IMR-90 (cell line): ENCODE data around the gene GLYATL2. TPM values are rescaled to one million over a fixed set of nuclear protein-coding genes. Genes with fewer than 3 reads are reported as not detected.

Experiments used
- ATAC-seq: fragments of 200-7000 bp; cut with Tn5 transposase; 2 replicates; pipeline ENCODE4 v1.9.1; 2020; ENCODE audit warnings: low read depth, mild to moderate bottlenecking, moderate library complexity
- BruUV-seq: library from RNA; stranded (reverse); fragments of 400-500 nt; replicated peaks from 2 replicates; lab custom pipeline; 2021; lab: Mats Ljungman, UMichigan
- CTCF ChIA-PET: fragments of 300-600 bp; formaldehyde crosslinking; extraction: SDS; loops from one replicate; lab custom pipeline; 2021; ENCODE audit warnings: antibody characterized with exemption; lab: Yijun Ruan, JAX
- POLR2A ChIA-PET: fragments of 300-600 bp; sonication (Branson Sonifier 250); formaldehyde crosslinking; loops from one replicate; lab custom pipeline; 2022; ENCODE audit warnings: antibody characterized with exemption; ENCODE audit not compliant: unreplicated experiment; lab: Charles Lee
- DNase-seq: peaks from one replicate; pipeline ENCODE4 v3.0.0; 2013
- H2AFZ ChIP-seq: replicated peaks from 2 replicates; pipeline ENCODE3; 2013; ENCODE audit warnings: low read length, mild to moderate bottlenecking; ENCODE audit not compliant: poor library complexity
- H2AK5ac ChIP-seq: 2 replicates; pipeline ENCODE4 v1.6.1; 2013; ENCODE audit warnings: low read depth, low read length, inconsistent platforms
- H2AK9ac ChIP-seq: replicated peaks from 2 replicates; pipeline ENCODE3; 2013; ENCODE audit warnings: mild to moderate bottlenecking, low read depth, low read length, moderate library complexity; ENCODE audit not compliant: poor library complexity
- H2BK120ac ChIP-seq: 2 replicates; pipeline ENCODE4 v1.6.1; 2013; ENCODE audit warnings: low read depth, low read length, inconsistent platforms
- H2BK15ac ChIP-seq: 3 replicates; pipeline ENCODE4 v1.6.1; 2013; ENCODE audit warnings: low read depth, low read length, inconsistent platforms
- H2BK20ac ChIP-seq: 2 replicates; pipeline ENCODE4 v1.6.1; 2013; ENCODE audit warnings: low read depth, mild to moderate bottlenecking, inconsistent platforms, low read length, moderate library complexity
- H2BK5ac ChIP-seq: 2 replicates; pipeline ENCODE4 v1.6.1; 2013; ENCODE audit warnings: mild to moderate bottlenecking, low read depth, low read length, inconsistent platforms; ENCODE audit not compliant: poor library complexity, severe bottlenecking
- H3K14ac ChIP-seq: replicated peaks from 2 replicates; pipeline ENCODE4 v1.6.1; 2013; ENCODE audit warnings: low read depth, low read length, inconsistent platforms
- H3K18ac ChIP-seq: 2 replicates; pipeline ENCODE4 v1.6.1; 2013; ENCODE audit warnings: low read depth, low read length, control low read depth
- H3K23ac ChIP-seq: 2 replicates; pipeline ENCODE4 v1.6.1; 2013; ENCODE audit warnings: low read depth, low read length, inconsistent platforms
- H3K27ac ChIP-seq: 2 replicates; pipeline ENCODE4 v1.5.1; 2013; ENCODE audit warnings: mild to moderate bottlenecking, control low read depth, low read length; ENCODE audit not compliant: insufficient read depth
- H3K27me3 ChIP-seq: 2 replicates; pipeline ENCODE4 v1.6.1; 2013; ENCODE audit warnings: low read length; ENCODE audit not compliant: control insufficient read depth, insufficient read depth
- H3K36me3 ChIP-seq: 2 replicates; pipeline ENCODE4 v1.6.1; 2013; ENCODE audit warnings: low read length, mixed read lengths; ENCODE audit not compliant: control insufficient read depth, insufficient read depth
- H3K4ac ChIP-seq: 2 replicates; pipeline ENCODE4 v1.6.1; 2013; ENCODE audit warnings: low read depth, low read length, inconsistent platforms
- H3K4me1 ChIP-seq: 2 replicates; pipeline ENCODE4 v1.6.1; 2013; ENCODE audit warnings: low read length, mixed read lengths; ENCODE audit not compliant: control insufficient read depth, insufficient read depth
- H3K4me2 ChIP-seq: 2 replicates; pipeline ENCODE4 v1.6.1; 2013; ENCODE audit warnings: low read depth, mild to moderate bottlenecking, control low read depth, low read length, moderate library complexity
- H3K4me3 ChIP-seq: 2 replicates; pipeline ENCODE4 v1.5.1; 2013; ENCODE audit warnings: low read depth, mild to moderate bottlenecking, control low read depth, low read length, moderate library complexity; ENCODE audit not compliant: insufficient read depth
- H3K56ac ChIP-seq: 2 replicates; pipeline ENCODE4 v1.6.1; 2013; ENCODE audit warnings: low read length, inconsistent platforms; ENCODE audit not compliant: insufficient read depth; ENCODE audit errors: extremely low read depth
- H3K79me1 ChIP-seq, 2 experiments: 2 replicates each; pipeline ENCODE4 v1.6.1; 2013; ENCODE audit warnings: low read length in 2 of 2, inconsistent platforms in 1 of 2, low read depth in 1 of 2
- H3K9ac ChIP-seq: 2 replicates; pipeline ENCODE4 v1.6.1; 2013; ENCODE audit warnings: low read depth, low read length, control low read depth
- H3K9me1 ChIP-seq: 2 replicates; pipeline ENCODE4 v1.6.1; 2013; ENCODE audit warnings: low read length, inconsistent platforms; ENCODE audit not compliant: insufficient read depth
- H3K9me3 ChIP-seq: 2 replicates; pipeline ENCODE4 v1.6.1; 2013; ENCODE audit warnings: low read length; ENCODE audit not compliant: control insufficient read depth, insufficient read depth
- H4K20me1 ChIP-seq: 2 replicates; pipeline ENCODE4 v1.6.1; 2013; ENCODE audit warnings: low read length, inconsistent platforms; ENCODE audit not compliant: insufficient read depth
- H4K5ac ChIP-seq: 2 replicates; pipeline ENCODE4 v1.6.1; 2013; ENCODE audit warnings: mild to moderate bottlenecking, low read depth, low read length, control low read depth
- H4K8ac ChIP-seq, 2 experiments: 2 replicates each; pipeline ENCODE4 v1.6.1; 2013; ENCODE audit warnings: low read depth in 2 of 2, low read length in 2 of 2, control low read depth in 1 of 2, inconsistent platforms in 1 of 2
- H4K91ac ChIP-seq: 2 replicates; pipeline ENCODE4 v1.6.1; 2013; ENCODE audit warnings: low read depth, low read length, inconsistent platforms; ENCODE audit not compliant: insufficient read depth
- CTCF ChIP-seq: conservative IDR thresholded peaks from 2 replicates; pipeline ENCODE4 v1.5.1; 2012; ENCODE audit warnings: mild to moderate bottlenecking, low read depth, low read length, improper control_type of control experiment
- FOS ChIP-seq: fragments of 150-350 bp; IDR thresholded peaks from 2 replicates; pipeline ENCODE4 v1.6.1; 2016; ENCODE audit warnings: low read depth, low read length
- MAZ ChIP-seq: IDR thresholded peaks from 2 replicates; pipeline ENCODE4 v1.6.1; 2012; ENCODE audit warnings: low read depth, mild to moderate bottlenecking, low read length, improper control_type of control experiment, moderate library complexity, borderline replicate concordance
- RAD21 ChIP-seq: IDR thresholded peaks from 2 replicates; pipeline ENCODE4 v1.6.1; 2012; ENCODE audit warnings: low read length, improper control_type of control experiment
- RCOR1 ChIP-seq: IDR thresholded peaks from 2 replicates; pipeline ENCODE4 v1.6.1; 2012; ENCODE audit warnings: mild to moderate bottlenecking, low read length, improper control_type of control experiment; ENCODE audit not compliant: insufficient replicate concordance
- SMC3 ChIP-seq: fragments of 150-350 bp; IDR thresholded peaks from 2 replicates; pipeline ENCODE4 v1.6.1; 2016; ENCODE audit warnings: low read depth, mild to moderate bottlenecking, antibody characterized with exemption, low read length, moderate library complexity
- WGBS, 2 experiments: methylation state at CpG; one replicate each; pipeline versions ENCODE4 v1.1.5 to v1.1.7; 2013; ENCODE audit warnings: missing lambda C conversion rate in 2 of 2; ENCODE audit not compliant: insufficient read length in 1 of 2; ENCODE audit errors: extremely low coverage in 2 of 2; 5-methylcytosine and 5-hydroxymethylcytosine counted together
- dilution Hi-C: fragments of 300-500 bp; cut with HindIII; formaldehyde crosslinking; loops from one replicate; pipeline ENCODE4 v1.14.3; 2018; ENCODE audit warnings: low sequenced_read_pairs; ENCODE audit not compliant: unreplicated experiment
- in situ Hi-C: fragments of 300-500 bp; cut with MboI; formaldehyde crosslinking; loops from 3 replicates; pipeline ENCODE4 v1.14.3; 2019; ENCODE audit warnings: low sequenced_read_pairs, inconsistent platforms, mixed read lengths
- intact Hi-C: fragments of 100-400 bp; cut with micrococcal nuclease; formaldehyde crosslinking; loops from 2 replicates; pipeline ENCODE4 v1.10.0; 2022
- polyA plus RNA-seq, 3 experiments: library from polyadenylated mRNA; depleted of rRNA; stranded (reverse); fragments of >200 nt; gene quantifications; 2 replicates each; pipeline ENCODE4 v1.2.3, GENCODE V29; 2012; ENCODE audit warnings: low replicate concordance in 1 of 3
- total RNA-seq: library from RNA; depleted of rRNA; stranded (reverse); fragments of >200 nt; gene quantifications from 2 replicates; pipeline ENCODE4 v1.2.3, GENCODE V29; 2012

GLYATL2 gene
- total and polyA plus RNA-seq, 2 of the 4 experiments (the other 2 are of a cell fraction): 0.36 to 0.77 TPM

GRCh38 chr11:58788355-58789023 is 56.0 kb downstream of the GLYATL2 start:
- Histone ChIP-seq H3K9ac (no peak overlapping the region), H4K8ac (no peak overlapping the region), H2BK120ac (no peak overlapping the region), H3K4ac (no peak overlapping the region), H3K23ac (no peak overlapping the region), H2BK5ac (no peak overlapping the region), H3K79me1 (no peaks in the 10 kb centered on the region), H3K9me3 (no peaks in the 10 kb centered on the region), H4K20me1 (no peaks in the 10 kb centered on the region), H3K14ac (no peak overlapping the region), H3K56ac (no peak overlapping the region), H3K4me1 (no peaks in the 10 kb centered on the region), H2BK15ac (no peak overlapping the region), H3K36me3 (no peaks in the 10 kb centered on the region), H2AFZ (no peak overlapping the region), H3K9me1 (no peaks in the 10 kb centered on the region), H3K18ac (no peak overlapping the region), H3K4me2 (no peak overlapping the region), H2AK9ac (no peak overlapping the region), H3K27ac (no peak overlapping the region), H3K4me3 (no peak overlapping the region), H4K5ac (no peak overlapping the region), H2AK5ac (no peak overlapping the region), H2BK20ac (no peak overlapping the region), H3K27me3 (no peaks in the 10 kb centered on the region; the same call in 1 of the 2 replicates), H4K91ac (no peak overlapping the region)
- CTCF ChIA-PET: interaction anchor here (0.5 to 1.2 kb wide), 4 partner anchors 9 to 178 kb away, joined by 3 to 6 read pairs (median 4); no protein-coding TSS in a partner anchor
- TF ChIP-seq MAZ: no peak
- peak; percentile 46 for TF ChIP-seq SMC3
- peak; percentile 62 for TF ChIP-seq RAD21
- TF ChIP-seq CTCF: peak; percentile 68
- no peak for TF ChIP-seq RCOR1
- no peak for TF ChIP-seq FOS
- DNase-seq (peak; percentile 61), ATAC-seq (peak; percentile 98)
- in situ Hi-C loops (no loop called here), dilution Hi-C loops (no loop called here), intact Hi-C loops (loop anchor here (1.0 to 5.0 kb wide), 3 partner anchors 111 to 212 kb away; no protein-coding TSS in a partner anchor)
- POLR2A ChIA-PET: no interaction called here
- BruUV-seq: no TSS peak
- no CpG with 5 or more reads among the region's 4 CpGs for WGBS, 2 experiments
